ENCODE results near the gene DERA.

DERA gene

GRCh38 chr12:16027002-16027401, 115.9 kb downstream of the DERA start:
- no peak overlapping the region for H3K4me2 ChIP-seq (ENCODE audit: low read depth, low read length)
- no peaks in the 10 kb centered on the region for H4K20me1 ChIP-seq (ENCODE audit: insufficient read depth, low read length)
- H3K9me3 ChIP-seq (replicated peaks; ENCODE audit: insufficient read depth, low read length): no peaks in the 10 kb centered on the region
- no peaks in the 10 kb centered on the region for H3K4me1 ChIP-seq (ENCODE audit: low read length)
- no peaks in the 10 kb centered on the region for H3K9me2 ChIP-seq (replicated peaks; ENCODE audit: insufficient read depth, low read length)
- no peaks in the 10 kb centered on the region for H3K79me2 ChIP-seq (ENCODE audit: low read length)
- TF ChIP-seq EZH2phosphoT487 (IDR thresholded peaks at IDR 0.05; ENCODE audit: low read length) (no peak), EZH2 (optimal IDR thresholded peaks at IDR 0.05; ENCODE audit: low read depth, low read length) (no peak), CTCF (IDR thresholded peaks at IDR 0.05; ENCODE audit: low read length) (no peak)
- H3F3A ChIP-seq (ENCODE audit: insufficient read depth, low read length): no peaks in the 10 kb centered on the region
- H3K27ac ChIP-seq (ENCODE audit: low read length): no peak overlapping the region
- no peak overlapping the region for H3K9ac ChIP-seq (ENCODE audit: low read length)
- no peaks in the 10 kb centered on the region; the same call in 1 of the 2 replicates for H3K36me3 ChIP-seq (replicated peaks; ENCODE audit: insufficient read depth, low read length)
- no peak for DNase-seq
- H3K4me3 ChIP-seq (ENCODE audit: low read length): no peak overlapping the region
- no peaks in the 10 kb centered on the region for H3K27me3 ChIP-seq (replicated peaks; ENCODE audit: insufficient read depth, low read length)
- no peak overlapping the region for H2AFZ ChIP-seq (ENCODE audit: low read length)

- TF ChIP-seq CTCF (IDR thresholded peaks at IDR 0.05; ENCODE audit: low read length): no peak
- no peak for TF ChIP-seq EZH2 (optimal IDR thresholded peaks at IDR 0.05; ENCODE audit: low read depth, low read length)
- TF ChIP-seq EZH2phosphoT487 (IDR thresholded peaks at IDR 0.05; ENCODE audit: low read length): no peak
- Histone ChIP-seq H3K79me2 (ENCODE audit: low read length) (no peaks in the 10 kb centered on the region), H3K9me2 (replicated peaks; ENCODE audit: insufficient read depth, low read length) (no peaks in the 10 kb centered on the region), H3K4me3 (ENCODE audit: low read length) (no peak overlapping the region), H3K4me1 (ENCODE audit: low read length) (no peaks in the 10 kb centered on the region), H3K27ac (ENCODE audit: low read length) (no peak overlapping the region), H2AFZ (ENCODE audit: low read length) (no peak overlapping the region), H3F3A (ENCODE audit: insufficient read depth, low read length) (no peaks in the 10 kb centered on the region), H3K9me3 (replicated peaks; ENCODE audit: insufficient read depth, low read length) (no peaks in the 10 kb centered on the region), H3K9ac (ENCODE audit: low read length) (no peak overlapping the region), H3K27me3 (replicated peaks; ENCODE audit: insufficient read depth, low read length) (no peaks in the 10 kb centered on the region), H3K36me3 (replicated peaks; ENCODE audit: insufficient read depth, low read length) (no peaks in the 10 kb centered on the region; the same call in 1 of the 2 replicates), H4K20me1 (ENCODE audit: insufficient read depth, low read length) (no peaks in the 10 kb centered on the region), H3K4me2 (ENCODE audit: low read depth, low read length) (no peak overlapping the region)
- no peak for DNase-seq
These were observed 119.6 kb downstream of the DERA start for GRCh38 chr12:16030744-16031143.

- Histone ChIP-seq H3K4me2 (ENCODE audit: low read depth, low read length) (no peak overlapping the region), H2AFZ (ENCODE audit: low read length) (no peak overlapping the region), H4K20me1 (ENCODE audit: insufficient read depth, low read length) (no peaks in the 10 kb centered on the region), H3K79me2 (ENCODE audit: low read length) (no peaks in the 10 kb centered on the region), H3K4me3 (ENCODE audit: low read length) (no peak overlapping the region), H3K36me3 (replicated peaks; ENCODE audit: insufficient read depth, low read length) (no peaks in the 10 kb centered on the region; the same call in 1 of the 2 replicates), H3F3A (ENCODE audit: insufficient read depth, low read length) (no peaks in the 10 kb centered on the region), H3K4me1 (ENCODE audit: low read length) (no peaks in the 10 kb centered on the region), H3K9ac (ENCODE audit: low read length) (no peak overlapping the region), H3K9me2 (replicated peaks; ENCODE audit: insufficient read depth, low read length) (no peaks in the 10 kb centered on the region), H3K9me3 (replicated peaks; ENCODE audit: insufficient read depth, low read length) (no peaks in the 10 kb centered on the region), H3K27ac (ENCODE audit: low read length) (no peak overlapping the region), H3K27me3 (replicated peaks; ENCODE audit: insufficient read depth, low read length) (no peaks in the 10 kb centered on the region)
- DNase-seq: no peak
- TF ChIP-seq CTCF (IDR thresholded peaks at IDR 0.05; ENCODE audit: low read length) (no peak), EZH2 (optimal IDR thresholded peaks at IDR 0.05; ENCODE audit: low read depth, low read length) (no peak), EZH2phosphoT487 (IDR thresholded peaks at IDR 0.05; ENCODE audit: low read length) (no peak)
These were observed 123.1 kb downstream of the DERA start for GRCh38 chr12:16034136-16034817.

All from MM.1S (cell line).